LNCaP clone FGC (cell line): ENCODE measurements around the gene ZNF710.

Source experiments
- DNase-seq: peaks from one replicate; pipeline ENCODE4 v3.0.0-alpha.2; 2011; ENCODE audit warnings: low read depth
- H3K4me3 ChIP-seq: 2 replicates; pipeline ENCODE4 v1.5.1; 2011; ENCODE audit warnings: mild to moderate bottlenecking, low read depth, low read length, control low read depth
- CTCF ChIP-seq: IDR thresholded peaks from 2 replicates; pipeline ENCODE4 v1.5.1; 2012; ENCODE audit warnings: mild to moderate bottlenecking; ENCODE audit not compliant: control insufficient read depth, insufficient read depth; ENCODE audit errors: extremely low read depth

ZNF710 gene

GRCh38 chr15:90126596-90127435 lies 125.7 kb downstream of the ZNF710 start:
- H3K4me3 ChIP-seq, result no peak overlapping the region
- no peak for TF ChIP-seq CTCF
- DNase-seq, result no peak

DNA sequence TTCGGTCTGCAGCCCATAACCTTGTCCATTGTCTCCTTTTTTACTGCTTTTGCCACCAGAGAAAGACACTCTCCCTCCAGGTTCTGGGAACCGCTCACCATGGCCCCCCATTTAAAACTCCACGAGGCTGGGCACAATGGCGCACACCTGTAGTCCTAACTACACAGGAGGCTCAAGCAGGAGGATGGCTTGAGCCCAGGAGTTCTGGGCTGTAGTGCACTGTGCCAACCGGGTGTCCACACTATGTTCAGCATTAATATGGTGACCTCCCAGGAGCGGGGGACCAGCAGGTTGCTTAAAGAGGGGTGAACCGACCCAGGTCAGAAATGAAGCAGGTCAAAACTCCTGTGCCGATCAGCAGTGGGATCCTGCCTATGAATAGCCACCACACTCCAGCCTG lies 129.2 kb downstream of the ZNF710 start:
- no peak for TF ChIP-seq CTCF
- no peak overlapping the region for H3K4me3 ChIP-seq
- DNase-seq, result no peak
